Measurements from ENCODE around the gene NGF.

DNA sequence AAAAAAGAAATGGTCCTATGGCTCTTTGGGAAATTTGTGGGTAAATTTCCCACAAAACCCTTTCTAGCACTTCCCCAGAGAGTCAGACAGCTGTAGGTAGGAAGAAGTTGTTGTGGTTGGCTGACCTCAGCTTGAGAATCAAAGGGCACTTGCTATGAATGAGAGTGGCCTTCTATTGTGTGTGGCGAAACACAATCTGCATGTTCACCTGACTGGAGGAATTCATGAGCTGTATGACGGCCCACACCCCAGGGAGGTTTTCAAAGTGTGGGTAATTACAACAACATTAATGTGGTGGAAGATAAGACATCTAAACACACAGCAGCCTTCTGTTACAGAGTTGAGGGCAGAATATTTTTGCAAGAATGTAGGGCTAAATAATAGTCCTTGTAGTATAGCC is 38.8 kb downstream of the NGF start:
- TF ChIP-seq, protein P1, sequence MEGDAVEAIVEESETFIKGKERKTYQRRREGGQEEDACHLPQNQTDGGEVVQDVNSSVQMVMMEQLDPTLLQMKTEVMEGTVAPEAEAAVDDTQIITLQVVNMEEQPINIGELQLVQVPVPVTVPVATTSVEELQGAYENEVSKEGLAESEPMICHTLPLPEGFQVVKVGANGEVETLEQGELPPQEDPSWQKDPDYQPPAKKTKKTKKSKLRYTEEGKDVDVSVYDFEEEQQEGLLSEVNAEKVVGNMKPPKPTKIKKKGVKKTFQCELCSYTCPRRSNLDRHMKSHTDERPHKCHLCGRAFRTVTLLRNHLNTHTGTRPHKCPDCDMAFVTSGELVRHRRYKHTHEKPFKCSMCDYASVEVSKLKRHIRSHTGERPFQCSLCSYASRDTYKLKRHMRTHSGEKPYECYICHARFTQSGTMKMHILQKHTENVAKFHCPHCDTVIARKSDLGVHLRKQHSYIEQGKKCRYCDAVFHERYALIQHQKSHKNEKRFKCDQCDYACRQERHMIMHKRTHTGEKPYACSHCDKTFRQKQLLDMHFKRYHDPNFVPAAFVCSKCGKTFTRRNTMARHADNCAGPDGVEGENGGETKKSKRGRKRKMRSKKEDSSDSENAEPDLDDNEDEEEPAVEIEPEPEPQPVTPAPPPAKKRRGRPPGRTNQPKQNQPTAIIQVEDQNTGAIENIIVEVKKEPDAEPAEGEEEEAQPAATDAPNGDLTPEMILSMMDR (conservative IDR thresholded peaks at IDR 0.05; ENCODE audit: low read depth, low read length) = no peak
- TF ChIP-seq POLR2A (IDR thresholded peaks at IDR 0.05; ENCODE audit: low read depth, low read length) (no peak), MAZ (IDR thresholded peaks at IDR 0.05; ENCODE audit: borderline replicate concordance, low read depth, low read length) (no peak), FOS (IDR thresholded peaks at IDR 0.05; ENCODE audit: low read depth, low read length) (no peak), CHD1 (IDR thresholded peaks at IDR 0.05; ENCODE audit: low read depth, low read length) (no peak), MAFK (IDR thresholded peaks at IDR 0.05; ENCODE audit: low read depth, low read length) (no peak), RFX5 (IDR thresholded peaks at IDR 0.05; ENCODE audit: low read depth, low read length) (no peak), RCOR1 (IDR thresholded peaks at IDR 0.05; ENCODE audit: insufficient replicate concordance, low read length) (no peak), USF2 (IDR thresholded peaks at IDR 0.05; ENCODE audit: low read depth, low read length) (no peak), RAD21 (IDR thresholded peaks at IDR 0.05; ENCODE audit: low read length) (no peak), MXI1 (IDR thresholded peaks at IDR 0.05; ENCODE audit: borderline replicate concordance, low read depth, low read length) (no peak)
- TF ChIP-seq, protein P2, sequence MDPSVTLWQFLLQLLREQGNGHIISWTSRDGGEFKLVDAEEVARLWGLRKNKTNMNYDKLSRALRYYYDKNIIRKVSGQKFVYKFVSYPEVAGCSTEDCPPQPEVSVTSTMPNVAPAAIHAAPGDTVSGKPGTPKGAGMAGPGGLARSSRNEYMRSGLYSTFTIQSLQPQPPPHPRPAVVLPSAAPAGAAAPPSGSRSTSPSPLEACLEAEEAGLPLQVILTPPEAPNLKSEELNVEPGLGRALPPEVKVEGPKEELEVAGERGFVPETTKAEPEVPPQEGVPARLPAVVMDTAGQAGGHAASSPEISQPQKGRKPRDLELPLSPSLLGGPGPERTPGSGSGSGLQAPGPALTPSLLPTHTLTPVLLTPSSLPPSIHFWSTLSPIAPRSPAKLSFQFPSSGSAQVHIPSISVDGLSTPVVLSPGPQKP (IDR thresholded peaks at IDR 0.05; ENCODE audit: borderline replicate concordance, low read depth, low read length) = no peak

Data from IMR-90 (cell line).